LNCAP (cell line): Measurements from ENCODE around the gene PAPPA2.

Source experiments
- TF ChIP-seq, protein P1 (sequence below): fragments of 450-650 bp; IDR thresholded peaks from 2 replicates; pipeline ENCODE4 v1.5.1; 2017; ENCODE audit warnings: mild to moderate bottlenecking

Gene PAPPA2

DNA sequence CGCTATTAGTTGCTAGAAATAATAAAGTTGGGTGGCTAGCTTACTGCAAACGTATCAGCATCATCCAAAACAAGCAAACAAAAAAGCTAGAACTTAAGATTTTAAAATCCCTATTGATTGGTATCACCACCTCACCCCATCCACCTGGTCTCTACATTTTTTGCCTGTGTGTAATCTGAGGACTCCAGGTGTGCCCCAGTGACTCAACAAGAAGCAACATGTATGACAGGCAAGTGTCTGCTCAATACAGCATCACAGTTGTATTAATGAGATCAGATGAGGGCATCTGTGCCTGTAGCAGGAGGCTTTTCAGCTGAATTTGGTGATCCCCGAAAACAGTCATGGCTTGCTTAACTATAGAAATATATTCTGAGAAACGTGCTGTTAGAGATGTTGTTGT is 14.6 kb upstream of the PAPPA2 start:
- TF ChIP-seq, protein P1, sequence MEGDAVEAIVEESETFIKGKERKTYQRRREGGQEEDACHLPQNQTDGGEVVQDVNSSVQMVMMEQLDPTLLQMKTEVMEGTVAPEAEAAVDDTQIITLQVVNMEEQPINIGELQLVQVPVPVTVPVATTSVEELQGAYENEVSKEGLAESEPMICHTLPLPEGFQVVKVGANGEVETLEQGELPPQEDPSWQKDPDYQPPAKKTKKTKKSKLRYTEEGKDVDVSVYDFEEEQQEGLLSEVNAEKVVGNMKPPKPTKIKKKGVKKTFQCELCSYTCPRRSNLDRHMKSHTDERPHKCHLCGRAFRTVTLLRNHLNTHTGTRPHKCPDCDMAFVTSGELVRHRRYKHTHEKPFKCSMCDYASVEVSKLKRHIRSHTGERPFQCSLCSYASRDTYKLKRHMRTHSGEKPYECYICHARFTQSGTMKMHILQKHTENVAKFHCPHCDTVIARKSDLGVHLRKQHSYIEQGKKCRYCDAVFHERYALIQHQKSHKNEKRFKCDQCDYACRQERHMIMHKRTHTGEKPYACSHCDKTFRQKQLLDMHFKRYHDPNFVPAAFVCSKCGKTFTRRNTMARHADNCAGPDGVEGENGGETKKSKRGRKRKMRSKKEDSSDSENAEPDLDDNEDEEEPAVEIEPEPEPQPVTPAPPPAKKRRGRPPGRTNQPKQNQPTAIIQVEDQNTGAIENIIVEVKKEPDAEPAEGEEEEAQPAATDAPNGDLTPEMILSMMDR, result no peak

- TF ChIP-seq, protein P1, result no peak
Measured at GRCh38 chr1:176450526-176450925, 12.4 kb upstream of the PAPPA2 start.

- TF ChIP-seq, protein P1, result no peak
Measured at GRCh38 chr1:176456795-176457194, 6.2 kb upstream of the PAPPA2 start.

- TF ChIP-seq, protein P1, result no peak
Measured at GRCh38 chr1:176460544-176461336, 2.2 kb upstream of the PAPPA2 start.

- TF ChIP-seq, protein P1, result no peak
Measured at GRCh38 chr1:176461576-176461975, 1.4 kb upstream of the PAPPA2 start.

DNA sequence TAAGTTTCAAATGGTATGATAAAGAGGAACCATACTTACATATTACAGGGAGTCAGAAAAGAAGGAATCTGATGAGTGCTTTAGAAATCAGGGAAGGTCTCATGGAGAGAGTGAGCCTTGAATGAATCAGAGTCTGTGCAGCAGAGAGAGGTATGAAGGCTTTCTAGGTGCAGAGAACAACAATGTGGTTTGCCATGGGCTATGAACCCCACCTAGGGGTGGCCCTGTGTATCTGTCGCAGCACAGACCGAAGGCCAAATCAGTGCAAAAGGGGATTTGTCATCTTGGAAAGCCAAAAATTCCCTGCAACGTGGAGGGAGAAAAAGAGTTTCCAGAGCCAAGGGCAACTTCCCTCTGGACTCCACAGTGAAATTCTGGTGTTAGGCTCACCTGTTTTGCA is 3.5 kb downstream of the PAPPA2 start:
- TF ChIP-seq, protein P1, result peak; percentile 52

GRCh38 chr1:176469450-176470010 is 6.6 kb downstream of the PAPPA2 start:
- TF ChIP-seq, protein P1, result no peak
